SIG-M5 (cell line): ENCODE measurements around the gene PAQR9.
"Not testable (repeated sequence)": the region's sequence is repeated elsewhere in the genome, so short reads cannot be mapped to it uniquely, and the experiment has no call there.

Experiments used
- DNase-seq: peaks from one replicate; lab custom pipeline; 2025; lab: John Stamatoyannopoulos, UW

The PAQR9 gene

GRCh38 chr3:142963516-142964448, at the start of gene PAQR9:
PAQR9 (minus strand) TSS chr3:142963674; CDS start chr3:142963336, 338 bp downstream.
- no peak for DNase-seq

- DNase-seq, result no peak
Measured at GRCh38 chr3:143011705-143012104, 48.2 kb upstream of the PAQR9 start.

GRCh38 chr3:143010024-143010423, 46.5 kb upstream of the PAQR9 start:
- no peak for DNase-seq

GRCh38 chr3:143004823-143005222, 41.3 kb upstream of the PAQR9 start:
- no peak for DNase-seq

- DNase-seq, result no peak
Measured at GRCh38 chr3:143002727-143003126, 39.3 kb upstream of the PAQR9 start.

- DNase-seq, result peak; percentile 41
Measured at GRCh38 chr3:143002083-143002712, 38.7 kb upstream of the PAQR9 start.

- DNase-seq, result peak; percentile 93
Measured at GRCh38 chr3:143001369-143002082, 38.1 kb upstream of the PAQR9 start, which contains the start of gene U2SURP. U2SURP (plus strand) TSS chr3:143001570; CDS start chr3:143001629, 59 bp downstream.

- peak; percentile 76 for DNase-seq
Measured at GRCh38 chr3:143001034-143001368, 37.5 kb upstream of the PAQR9 start.

- DNase-seq, result no peak
Measured at GRCh38 chr3:143000528-143000927, 37.1 kb upstream of the PAQR9 start.

GRCh38 chr3:142999881-143000280, 36.4 kb upstream of the PAQR9 start:
- DNase-seq, result no peak

GRCh38 chr3:142998439-142998838, 35.0 kb upstream of the PAQR9 start:
- DNase-seq, result no peak

- DNase-seq, result no peak
Measured at GRCh38 chr3:142997330-142997729, 33.9 kb upstream of the PAQR9 start.

GRCh38 chr3:142993958-142994442, 30.5 kb upstream of the PAQR9 start:
- DNase-seq, result peak; percentile 72

- no peak for DNase-seq
Measured at GRCh38 chr3:142992323-142992722, 28.8 kb upstream of the PAQR9 start.

- no peak for DNase-seq
Measured at GRCh38 chr3:142990721-142991120, 27.2 kb upstream of the PAQR9 start.

- DNase-seq, result not testable (repeated sequence)
Measured at GRCh38 chr3:142988826-142989225, 25.4 kb upstream of the PAQR9 start.

GRCh38 chr3:142988221-142988620, 24.7 kb upstream of the PAQR9 start:
- not testable (repeated sequence) for DNase-seq

- no peak for DNase-seq
Measured at GRCh38 chr3:142987707-142988106, 24.2 kb upstream of the PAQR9 start.

- DNase-seq, result no peak
Measured at GRCh38 chr3:142987080-142987700, 23.7 kb upstream of the PAQR9 start.

- no peak for DNase-seq
Measured at GRCh38 chr3:142984255-142984654, 20.8 kb upstream of the PAQR9 start.

- DNase-seq, result no peak
Measured at GRCh38 chr3:142983318-142983717, 19.8 kb upstream of the PAQR9 start.
